HL-60 (cell line): ENCODE data around the gene GSK3A.

Experiments
- DNase-seq, 2 experiments: peaks; one replicate each; pipeline ENCODE4 v3.0.0-alpha.2; 2010 to 2020; ENCODE audit warnings: low read depth in 1 of 2, low spot score in 1 of 2
- H3K27ac ChIP-seq: fragments of 250-450 bp; sonication (Bioruptor Pico); replicated peaks from 2 replicates; pipeline ENCODE4 v1.5.1; 2020; ENCODE audit warnings: mild to moderate bottlenecking, moderate library complexity
- H3K27me3 ChIP-seq: fragments of 250-450 bp; sonication (Bioruptor Pico); 2 replicates; pipeline ENCODE4 v1.5.1; 2021; ENCODE audit warnings: mild to moderate bottlenecking, moderate library complexity; ENCODE audit not compliant: insufficient read depth, poor library complexity, severe bottlenecking
- H3K4me3 ChIP-seq: replicated peaks from 2 replicates; pipeline ENCODE4 v1.5.1; 2011; ENCODE audit warnings: mild to moderate bottlenecking, control low read depth, low read length; ENCODE audit not compliant: insufficient read depth
- GABPA ChIP-seq: IDR thresholded peaks from 2 replicates; pipeline ENCODE4 v1.6.1; 2012; ENCODE audit warnings: low read depth
- POLR2AphosphoS5 ChIP-seq: IDR thresholded peaks from 2 replicates; pipeline ENCODE4 v1.6.1; 2012; ENCODE audit warnings: low read depth
- SPI1 ChIP-seq: IDR thresholded peaks from 2 replicates; pipeline ENCODE4 v1.6.1; 2012; ENCODE audit warnings: low read depth, mild to moderate bottlenecking, borderline replicate concordance
- TF ChIP-seq, protein P1 (sequence below): IDR thresholded peaks from one replicate; pipeline ENCODE4 v1.5.1; 2011; ENCODE audit warnings: low read length, control low read depth, inconsistent platforms; ENCODE audit not compliant: insufficient read depth
- TF ChIP-seq, protein P2 (sequence below): IDR thresholded peaks from 2 replicates; pipeline ENCODE4 v1.6.1; 2012; ENCODE audit warnings: low read depth; ENCODE audit not compliant: insufficient replicate concordance

GSK3A gene

GRCh38 chr19:42288387-42288786 is 46.0 kb upstream of the GSK3A start:
- TF ChIP-seq, protein P1, sequence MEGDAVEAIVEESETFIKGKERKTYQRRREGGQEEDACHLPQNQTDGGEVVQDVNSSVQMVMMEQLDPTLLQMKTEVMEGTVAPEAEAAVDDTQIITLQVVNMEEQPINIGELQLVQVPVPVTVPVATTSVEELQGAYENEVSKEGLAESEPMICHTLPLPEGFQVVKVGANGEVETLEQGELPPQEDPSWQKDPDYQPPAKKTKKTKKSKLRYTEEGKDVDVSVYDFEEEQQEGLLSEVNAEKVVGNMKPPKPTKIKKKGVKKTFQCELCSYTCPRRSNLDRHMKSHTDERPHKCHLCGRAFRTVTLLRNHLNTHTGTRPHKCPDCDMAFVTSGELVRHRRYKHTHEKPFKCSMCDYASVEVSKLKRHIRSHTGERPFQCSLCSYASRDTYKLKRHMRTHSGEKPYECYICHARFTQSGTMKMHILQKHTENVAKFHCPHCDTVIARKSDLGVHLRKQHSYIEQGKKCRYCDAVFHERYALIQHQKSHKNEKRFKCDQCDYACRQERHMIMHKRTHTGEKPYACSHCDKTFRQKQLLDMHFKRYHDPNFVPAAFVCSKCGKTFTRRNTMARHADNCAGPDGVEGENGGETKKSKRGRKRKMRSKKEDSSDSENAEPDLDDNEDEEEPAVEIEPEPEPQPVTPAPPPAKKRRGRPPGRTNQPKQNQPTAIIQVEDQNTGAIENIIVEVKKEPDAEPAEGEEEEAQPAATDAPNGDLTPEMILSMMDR, result no peak
- no peak for TF ChIP-seq POLR2AphosphoS5
- no peak for TF ChIP-seq SPI1
- no peak for TF ChIP-seq GABPA
- TF ChIP-seq, protein P2, sequence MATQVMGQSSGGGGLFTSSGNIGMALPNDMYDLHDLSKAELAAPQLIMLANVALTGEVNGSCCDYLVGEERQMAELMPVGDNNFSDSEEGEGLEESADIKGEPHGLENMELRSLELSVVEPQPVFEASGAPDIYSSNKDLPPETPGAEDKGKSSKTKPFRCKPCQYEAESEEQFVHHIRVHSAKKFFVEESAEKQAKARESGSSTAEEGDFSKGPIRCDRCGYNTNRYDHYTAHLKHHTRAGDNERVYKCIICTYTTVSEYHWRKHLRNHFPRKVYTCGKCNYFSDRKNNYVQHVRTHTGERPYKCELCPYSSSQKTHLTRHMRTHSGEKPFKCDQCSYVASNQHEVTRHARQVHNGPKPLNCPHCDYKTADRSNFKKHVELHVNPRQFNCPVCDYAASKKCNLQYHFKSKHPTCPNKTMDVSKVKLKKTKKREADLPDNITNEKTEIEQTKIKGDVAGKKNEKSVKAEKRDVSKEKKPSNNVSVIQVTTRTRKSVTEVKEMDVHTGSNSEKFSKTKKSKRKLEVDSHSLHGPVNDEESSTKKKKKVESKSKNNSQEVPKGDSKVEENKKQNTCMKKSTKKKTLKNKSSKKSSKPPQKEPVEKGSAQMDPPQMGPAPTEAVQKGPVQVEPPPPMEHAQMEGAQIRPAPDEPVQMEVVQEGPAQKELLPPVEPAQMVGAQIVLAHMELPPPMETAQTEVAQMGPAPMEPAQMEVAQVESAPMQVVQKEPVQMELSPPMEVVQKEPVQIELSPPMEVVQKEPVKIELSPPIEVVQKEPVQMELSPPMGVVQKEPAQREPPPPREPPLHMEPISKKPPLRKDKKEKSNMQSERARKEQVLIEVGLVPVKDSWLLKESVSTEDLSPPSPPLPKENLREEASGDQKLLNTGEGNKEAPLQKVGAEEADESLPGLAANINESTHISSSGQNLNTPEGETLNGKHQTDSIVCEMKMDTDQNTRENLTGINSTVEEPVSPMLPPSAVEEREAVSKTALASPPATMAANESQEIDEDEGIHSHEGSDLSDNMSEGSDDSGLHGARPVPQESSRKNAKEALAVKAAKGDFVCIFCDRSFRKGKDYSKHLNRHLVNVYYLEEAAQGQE, result no peak
- peak in 1 of 2 experiments; percentile 44 for DNase-seq
- H3K4me3 ChIP-seq, result no peak overlapping the region
- H3K27me3 ChIP-seq, result no peaks in the 10 kb centered on the region
- H3K27ac ChIP-seq, result no peak overlapping the region; the same call in 1 of the 2 replicates

DNA sequence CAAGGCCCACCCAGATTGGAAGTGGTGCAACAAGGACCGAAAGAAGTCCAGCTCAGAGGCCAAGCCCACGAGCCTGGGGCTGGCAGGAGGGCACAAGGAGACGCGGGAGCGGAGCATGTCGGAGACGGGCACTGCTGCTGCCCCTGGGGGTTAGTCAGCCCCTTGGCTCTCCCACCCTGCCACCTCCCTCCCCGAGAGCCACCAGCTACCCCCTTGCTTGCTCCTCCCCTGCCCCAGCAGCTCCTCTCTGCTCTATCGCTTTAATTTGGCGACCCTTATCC is 45.4 kb upstream of the GSK3A start:
- H3K4me3 ChIP-seq, result no peak overlapping the region
- H3K27ac ChIP-seq, result no peak overlapping the region; the same call in 1 of the 2 replicates
- no peaks in the 10 kb centered on the region for H3K27me3 ChIP-seq
- DNase-seq, result no peak
- TF ChIP-seq, protein P2, result no peak
- TF ChIP-seq POLR2AphosphoS5, result no peak
- no peak for TF ChIP-seq GABPA

DNA sequence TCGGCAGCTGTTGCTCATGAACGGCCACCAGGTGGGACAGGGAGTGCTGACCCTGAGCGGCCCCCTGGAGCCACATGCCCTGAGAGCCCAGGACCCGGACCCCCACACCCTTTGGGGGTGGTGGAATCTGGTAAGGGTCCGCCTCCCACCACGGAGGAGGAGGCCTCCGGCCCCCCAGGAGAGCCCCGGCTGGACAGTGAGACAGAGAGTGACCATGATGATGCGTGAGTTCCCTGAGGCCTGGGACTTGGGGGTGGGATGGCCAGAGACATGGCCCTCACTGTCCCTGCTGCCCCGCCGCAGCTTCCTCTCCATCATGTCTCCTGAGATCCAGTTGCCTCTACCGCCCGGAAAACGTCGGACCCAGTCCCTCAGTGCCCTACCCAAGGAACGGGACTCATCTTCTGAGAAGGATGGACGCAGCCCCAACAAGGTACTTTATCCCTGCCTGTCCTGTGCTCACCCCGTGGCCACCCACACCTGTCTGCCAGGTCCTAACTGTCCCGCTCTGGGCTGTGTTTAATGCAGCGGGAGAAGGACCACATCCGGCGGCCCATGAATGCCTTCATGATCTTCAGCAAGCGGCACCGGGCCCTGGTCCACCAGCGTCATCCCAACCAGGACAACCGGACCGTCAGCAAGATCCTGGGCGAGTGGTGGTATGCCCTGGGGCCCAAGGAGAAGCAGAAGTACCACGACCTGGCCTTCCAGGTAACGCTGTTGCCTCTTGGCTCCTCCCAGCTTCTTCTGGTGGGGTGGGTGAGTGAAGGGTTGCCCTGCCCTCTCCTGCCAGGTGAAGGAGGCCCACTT is 44.8 kb upstream of the GSK3A start:
- no peak for TF ChIP-seq GABPA
- TF ChIP-seq, protein P1, result no peak
- no peak for TF ChIP-seq POLR2AphosphoS5
- no peak for TF ChIP-seq SPI1
- TF ChIP-seq, protein P2, result no peak
- H3K27ac ChIP-seq, result no peak overlapping the region
- no peak overlapping the region for H3K4me3 ChIP-seq
- H3K27me3 ChIP-seq, result no peaks in the 10 kb centered on the region
- DNase-seq, result no peak
